HG03103 (cell line): ENCODE data around the gene ACOT8.
A peak's percentile ranks its signal among the peaks of the same experiment; 100 is the strongest.
"Not testable (repeated sequence)": the region's sequence is repeated elsewhere in the genome, so short reads cannot be mapped to it uniquely, and the experiment has no call there.

Source experiments
- ATAC-seq: cut with Tn5 transposase; IDR thresholded peaks from one replicate; pipeline ENCODE4 v1.9.1; 2021; ENCODE audit warnings: low read depth; ENCODE audit not compliant: unreplicated experiment

Gene ACOT8

DNA sequence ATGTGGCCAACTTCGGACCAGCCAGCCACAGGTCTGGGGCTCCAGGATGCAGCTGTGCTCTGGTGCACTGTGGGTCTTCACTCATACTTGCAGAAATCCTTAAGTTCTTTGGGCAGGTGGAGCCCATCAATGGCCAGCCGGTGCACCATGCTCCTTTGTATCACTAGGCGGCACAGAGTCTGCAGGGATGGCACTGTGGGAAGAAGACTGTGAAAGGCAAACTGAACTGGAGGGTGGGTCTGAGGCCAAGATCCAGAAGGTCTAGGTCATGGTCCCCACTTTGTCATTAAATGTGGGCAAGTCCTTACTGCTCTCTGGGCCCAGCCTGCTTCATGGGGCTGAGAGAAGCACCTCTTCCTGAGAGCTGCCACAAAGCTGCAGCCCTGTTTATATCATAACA lies 31.5 kb upstream of the ACOT8 start:
- no peak for ATAC-seq

DNA sequence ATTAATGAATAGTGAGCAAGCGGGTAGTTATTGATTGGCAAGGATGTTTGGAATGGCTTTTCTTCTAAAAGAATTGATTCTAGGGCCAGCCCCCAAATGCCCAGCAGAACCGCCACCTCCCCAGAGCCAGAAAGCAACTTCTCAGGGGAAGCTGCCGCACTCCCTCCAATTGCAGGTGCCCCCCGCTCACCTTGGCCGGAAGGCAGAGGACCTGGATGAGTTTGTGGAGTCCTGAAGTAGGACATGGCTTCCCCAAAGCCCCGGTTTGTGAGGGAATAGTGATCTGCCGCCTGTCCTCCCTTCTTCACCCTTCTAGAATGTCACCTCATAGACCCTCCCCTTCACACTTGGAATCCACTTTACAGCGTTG lies 30.1 kb upstream of the ACOT8 start, which contains the start of gene SPATA25:
TSS of gene SPATA25 (minus strand) at position 277 of the 370 bp plus-strand sequence. CDS start at position 245, 32 bp downstream.
- no peak for ATAC-seq

DNA sequence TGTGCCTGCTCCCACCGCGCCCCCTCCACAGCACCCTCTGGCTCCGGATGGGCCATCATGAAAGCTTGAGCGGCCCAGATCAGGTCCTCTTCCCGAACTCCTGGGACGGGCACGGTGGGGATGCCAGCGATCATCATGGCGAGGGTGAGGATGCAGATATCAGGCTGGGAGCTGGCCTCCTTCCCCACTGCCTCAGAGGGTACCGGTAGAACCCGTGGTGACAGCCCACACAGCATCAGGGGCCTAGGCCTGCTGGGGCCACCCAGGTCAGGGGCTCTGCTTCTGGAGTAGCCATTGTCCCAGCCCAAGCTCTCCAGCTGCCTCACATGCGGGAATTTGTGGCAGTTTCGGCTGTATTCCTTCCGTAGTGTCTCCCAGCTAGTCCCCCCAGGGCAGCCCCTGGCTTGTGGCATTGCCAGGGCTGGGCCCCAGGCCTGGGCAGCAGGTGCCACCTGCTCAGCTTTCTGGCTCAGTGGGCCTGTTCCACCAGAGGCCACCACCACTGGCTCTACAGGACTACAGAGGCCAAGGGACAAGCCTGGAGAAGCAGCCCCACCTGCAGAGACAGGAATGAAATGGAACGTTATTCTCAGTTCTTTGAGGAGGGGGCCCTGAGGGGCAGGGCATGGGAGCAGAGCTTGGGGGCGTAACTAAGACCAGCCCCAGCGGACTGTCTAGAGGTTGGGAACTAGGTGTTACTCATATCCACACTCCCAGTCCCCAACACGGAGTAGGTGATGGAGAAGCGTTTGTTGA lies 29.6 kb upstream of the ACOT8 start:
- ATAC-seq, result no peak

DNA sequence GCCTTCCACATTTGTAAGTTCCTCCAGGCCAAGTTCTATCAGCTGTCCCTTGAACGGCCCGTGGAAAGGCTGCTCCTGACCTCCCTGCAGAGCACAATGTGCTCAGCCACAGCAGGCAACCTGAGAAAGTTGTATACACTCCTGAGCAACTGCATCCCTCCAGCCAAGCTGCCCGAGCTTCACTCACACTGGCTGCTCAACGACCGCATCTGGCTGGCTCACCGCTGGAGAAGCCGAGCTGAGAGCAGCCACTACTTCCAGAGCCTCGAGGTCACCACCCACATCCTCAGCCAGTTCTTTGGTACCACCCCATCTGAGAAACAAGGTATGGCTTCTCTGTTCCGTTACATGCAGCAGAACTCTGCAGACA lies 25.9 kb upstream of the ACOT8 start:
- ATAC-seq, result no peak

DNA sequence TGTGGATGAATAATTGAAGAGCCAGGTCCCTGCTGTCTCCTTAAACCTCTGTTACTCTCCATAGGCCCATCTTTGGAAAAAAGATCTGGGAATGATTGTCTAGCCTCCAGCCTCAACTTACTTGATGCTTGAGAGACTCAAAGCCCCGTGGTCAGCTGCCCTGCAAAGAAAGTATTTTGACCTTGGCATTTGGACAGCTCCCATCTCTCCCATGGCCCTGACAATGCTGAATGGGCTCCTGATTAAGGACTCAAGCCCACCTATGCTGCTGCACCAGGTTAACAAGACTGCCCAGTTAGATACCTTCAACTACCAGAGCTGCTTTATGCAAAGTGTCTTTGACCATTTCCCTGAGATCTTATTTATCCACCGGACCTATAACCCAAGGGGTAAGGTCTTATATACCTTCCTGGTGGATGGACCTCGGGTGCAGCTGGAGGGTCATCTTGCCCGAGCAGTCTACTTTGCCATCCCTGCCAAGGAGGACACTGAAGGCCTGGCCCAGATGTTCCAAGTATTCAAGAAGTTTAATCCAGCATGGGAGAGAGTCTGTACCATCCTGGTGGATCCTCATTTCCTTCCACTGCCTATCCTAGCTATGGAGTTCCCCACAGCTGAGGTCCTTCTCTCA lies 25.4 kb upstream of the ACOT8 start:
- ATAC-seq, result no peak

DNA sequence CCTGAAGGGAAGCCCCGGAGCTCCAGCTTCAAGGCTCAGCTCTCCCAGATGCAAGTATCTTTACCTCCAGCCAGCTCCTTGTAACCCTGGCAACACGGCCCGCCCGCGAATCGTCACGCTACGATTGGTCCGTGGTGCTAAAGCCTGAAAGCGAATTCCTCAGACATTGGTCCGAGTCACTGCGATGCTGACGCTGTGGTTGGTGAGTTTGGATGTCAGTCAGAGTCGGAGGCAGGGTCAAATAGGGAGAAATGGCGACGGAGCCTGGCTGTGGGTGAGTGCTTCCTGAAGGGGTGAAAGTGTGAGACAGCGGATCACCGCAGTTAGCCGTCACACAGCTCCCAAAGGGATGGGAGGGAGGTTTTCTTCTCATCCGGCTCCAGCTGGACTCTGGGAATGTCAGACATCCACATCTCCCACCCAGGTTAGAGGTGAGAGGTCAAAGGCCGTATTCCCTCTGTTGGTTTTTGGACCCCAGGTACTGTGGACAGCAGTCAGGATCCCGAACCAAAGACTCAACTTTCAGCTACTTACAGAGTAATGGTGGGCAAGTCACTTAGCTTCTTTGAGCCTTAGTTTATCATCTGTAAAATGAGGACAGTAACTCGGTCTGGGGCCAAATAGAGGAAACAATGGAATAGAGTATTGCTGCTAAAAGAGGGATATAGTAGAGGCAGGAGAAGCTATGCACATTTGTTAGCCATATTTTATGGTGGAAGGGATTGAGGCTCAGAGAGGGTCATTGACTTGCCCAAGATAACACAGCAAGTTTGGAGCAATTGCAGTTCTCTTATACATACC lies 24.0 kb upstream of the ACOT8 start, which contains the start of gene ZSWIM1:
TSS of gene ZSWIM1 (plus strand) at position 240 of the 801 bp plus-strand sequence. CDS start 1,366 bp downstream, outside the sequence.
- ATAC-seq, result peak; percentile 95

DNA sequence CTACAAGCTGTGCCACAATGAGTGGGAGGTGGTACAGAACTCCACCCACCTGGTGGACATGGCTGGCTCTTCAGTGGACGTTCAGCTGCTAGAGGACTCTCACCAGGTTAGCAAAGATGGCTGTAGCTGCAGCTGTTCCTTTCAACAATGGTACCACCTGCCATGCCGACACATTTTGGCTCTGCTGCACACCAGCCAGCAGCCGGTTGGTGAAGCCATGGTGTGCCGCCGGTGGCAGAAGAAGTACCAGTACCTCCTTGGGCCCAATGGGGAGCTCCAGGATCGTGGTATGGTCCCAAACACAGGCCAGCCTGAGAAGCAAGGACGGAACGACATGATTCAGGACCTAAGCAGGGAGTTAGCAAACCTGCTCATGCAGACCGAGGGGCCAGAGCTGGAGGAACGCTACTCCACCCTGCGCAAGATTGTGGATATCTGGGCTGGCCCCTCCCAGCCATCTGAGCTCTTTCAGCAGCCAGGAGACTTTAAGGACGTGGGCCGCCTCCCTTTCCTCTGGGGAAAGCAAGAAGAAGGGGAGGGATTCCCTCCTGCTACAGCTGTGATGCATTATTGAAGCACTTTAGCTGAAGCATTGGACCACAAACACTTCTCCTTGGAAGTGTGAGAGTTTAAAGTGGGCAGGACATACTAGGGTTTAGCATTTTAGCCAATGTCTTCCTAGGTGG lies 21.0 kb upstream of the ACOT8 start:
- no peak for ATAC-seq

DNA sequence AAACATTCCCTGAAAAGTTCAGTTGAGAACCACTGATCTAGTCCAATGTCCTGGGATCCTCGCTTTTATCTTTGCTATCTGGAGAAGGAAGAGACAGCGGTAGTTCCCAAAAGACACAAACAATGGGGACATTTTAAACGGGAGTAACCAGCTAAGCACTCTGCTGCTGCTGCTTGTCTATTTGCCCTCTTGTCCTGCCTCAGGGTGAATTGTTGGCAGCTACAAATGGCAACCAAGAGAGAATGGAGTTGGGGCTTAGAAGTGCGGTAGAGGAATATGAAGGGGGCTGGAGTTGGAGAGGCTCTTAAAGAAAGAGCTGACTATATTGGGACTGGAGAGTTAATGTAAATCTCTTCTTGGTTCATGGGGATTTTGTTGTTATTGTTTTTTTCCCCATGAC lies 17.4 kb upstream of the ACOT8 start:
- ATAC-seq, result no peak

DNA sequence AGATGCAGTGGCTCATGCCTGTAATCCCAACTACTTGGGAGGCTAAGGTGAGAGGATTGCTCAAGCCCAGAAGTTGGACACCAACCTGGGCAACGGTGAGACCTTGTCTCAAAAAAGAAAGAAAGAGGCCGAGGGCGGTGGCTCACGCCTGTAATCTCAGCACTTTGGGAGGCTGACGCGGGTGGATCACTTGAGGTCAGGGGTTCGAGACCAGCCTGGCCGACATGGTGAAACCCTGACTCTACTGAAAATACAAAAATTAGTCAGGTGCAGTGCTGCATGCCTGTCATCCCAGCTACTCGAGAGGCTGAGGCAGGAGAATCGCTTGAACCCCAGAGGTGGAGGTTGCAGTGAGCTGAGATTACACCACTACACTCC lies 16.9 kb upstream of the ACOT8 start:
- ATAC-seq, result not testable (repeated sequence)

DNA sequence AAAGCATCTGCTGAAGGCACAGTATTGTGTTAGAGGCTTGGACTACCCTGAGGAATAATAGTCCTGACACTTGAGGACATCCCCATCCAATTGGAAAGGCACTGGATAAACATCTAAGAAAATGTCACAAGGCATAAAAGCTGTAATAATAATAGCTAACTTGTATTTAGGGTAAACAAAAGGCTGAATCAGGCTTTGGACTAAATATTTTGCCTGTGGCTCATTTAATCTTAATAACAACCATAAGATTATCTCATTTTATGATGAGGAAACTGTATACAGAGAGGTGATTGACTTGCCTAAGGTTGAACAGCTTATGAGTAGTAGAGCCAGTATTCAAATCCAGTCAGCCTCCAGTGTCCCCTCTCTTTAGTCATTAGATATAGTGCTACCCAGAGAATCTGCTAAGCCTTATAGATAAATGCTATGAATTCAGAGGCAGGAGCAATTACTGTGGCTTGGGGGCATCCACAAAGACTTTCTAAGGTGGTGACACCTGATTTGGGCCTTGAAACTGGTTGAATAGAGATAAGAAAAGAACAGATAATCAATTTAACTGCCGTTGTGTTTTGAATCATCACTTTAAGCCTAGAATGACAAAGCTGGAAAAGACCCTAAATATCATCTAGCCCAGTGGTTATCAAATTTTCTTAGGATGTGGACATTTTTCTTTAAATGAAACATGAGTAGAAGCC lies 16.4 kb upstream of the ACOT8 start:
- ATAC-seq, result no peak

DNA sequence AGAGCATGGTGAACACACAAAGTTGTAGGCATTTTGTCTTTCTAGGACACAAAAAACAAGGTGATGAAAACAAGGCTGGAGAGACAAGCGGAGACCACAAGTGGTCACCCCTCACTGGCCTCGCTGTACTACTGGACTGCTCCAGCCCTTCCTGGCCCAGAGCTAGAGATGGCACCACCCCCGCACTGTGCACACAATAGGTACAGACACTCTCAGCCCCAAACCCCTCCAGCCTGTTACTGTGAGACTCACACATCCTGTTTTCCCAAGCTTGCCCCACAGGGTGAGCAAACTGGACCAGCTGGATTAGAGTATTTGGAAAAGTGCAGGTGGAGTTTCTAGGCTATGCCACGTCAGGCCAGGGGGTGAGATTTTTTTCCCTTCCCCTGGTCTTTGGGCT lies 15.4 kb upstream of the ACOT8 start:
- no peak for ATAC-seq

DNA sequence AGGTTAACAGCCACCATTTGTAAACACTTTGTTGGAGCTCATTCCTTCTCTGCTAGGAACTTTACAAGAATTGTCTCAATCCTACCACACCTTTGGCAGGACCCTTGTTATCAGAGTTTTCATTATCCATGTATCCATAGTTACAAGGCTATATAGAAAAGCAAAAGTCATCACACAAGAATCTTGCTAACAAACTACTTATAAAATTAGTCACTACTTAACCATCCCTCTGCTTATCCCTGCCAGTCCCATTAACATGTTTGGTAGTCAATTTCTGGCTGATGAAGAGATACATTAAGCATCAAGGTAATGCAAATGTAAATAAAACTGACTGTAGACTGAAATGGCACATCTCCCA lies 10.6 kb upstream of the ACOT8 start:
- no peak for ATAC-seq

DNA sequence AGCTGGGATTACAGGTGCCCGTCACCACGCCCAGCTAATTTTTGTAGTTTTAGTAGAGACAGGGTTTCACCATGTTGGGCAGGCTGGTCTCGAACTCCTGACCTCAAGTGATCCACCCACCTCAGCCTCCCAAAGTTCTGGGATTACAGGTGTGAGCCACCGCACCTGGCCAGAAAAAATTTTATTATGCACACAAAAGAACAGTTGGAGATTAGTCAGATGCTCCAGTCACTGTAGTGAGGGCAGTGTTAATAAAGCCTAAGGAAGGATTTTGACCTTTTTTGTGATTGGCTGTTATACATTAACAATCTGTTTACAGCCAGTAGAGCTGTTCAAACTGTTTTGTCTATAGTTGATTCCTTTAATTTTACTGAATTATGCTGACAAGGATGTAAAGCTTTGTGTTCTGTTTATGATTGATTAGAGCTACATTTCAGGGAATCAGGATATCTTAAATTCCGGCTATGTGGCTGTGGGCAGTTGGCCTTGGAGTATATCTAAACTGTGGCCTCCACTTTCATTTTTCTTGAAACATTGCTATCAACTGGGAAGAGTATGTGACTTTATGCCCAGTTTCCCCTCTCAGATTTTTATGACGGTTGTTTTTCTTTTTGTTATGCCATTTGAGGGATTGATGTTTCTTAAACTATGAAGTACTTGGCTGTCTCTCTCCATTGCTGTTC lies 10.1 kb upstream of the ACOT8 start:
- ATAC-seq, result no peak

DNA sequence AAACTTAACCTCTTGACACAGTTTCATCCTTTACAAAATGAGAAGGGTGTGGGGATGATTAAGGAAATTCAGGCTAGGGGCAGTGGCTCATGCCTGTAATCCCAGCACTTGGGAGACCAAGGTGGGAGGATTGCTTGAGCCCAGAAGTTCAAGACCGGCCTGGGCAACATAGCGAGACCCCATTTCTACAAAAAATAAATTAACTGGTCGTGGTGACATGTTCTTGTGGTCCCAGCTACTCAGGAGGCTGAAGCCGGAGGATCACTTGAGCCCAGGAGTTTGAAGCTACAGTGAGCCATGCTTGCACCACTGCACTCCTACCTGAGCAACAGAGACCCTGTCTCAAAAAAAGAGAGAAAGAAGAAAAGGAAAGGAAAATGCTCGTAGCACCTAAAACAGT lies 9.3 kb upstream of the ACOT8 start:
- no peak for ATAC-seq

DNA sequence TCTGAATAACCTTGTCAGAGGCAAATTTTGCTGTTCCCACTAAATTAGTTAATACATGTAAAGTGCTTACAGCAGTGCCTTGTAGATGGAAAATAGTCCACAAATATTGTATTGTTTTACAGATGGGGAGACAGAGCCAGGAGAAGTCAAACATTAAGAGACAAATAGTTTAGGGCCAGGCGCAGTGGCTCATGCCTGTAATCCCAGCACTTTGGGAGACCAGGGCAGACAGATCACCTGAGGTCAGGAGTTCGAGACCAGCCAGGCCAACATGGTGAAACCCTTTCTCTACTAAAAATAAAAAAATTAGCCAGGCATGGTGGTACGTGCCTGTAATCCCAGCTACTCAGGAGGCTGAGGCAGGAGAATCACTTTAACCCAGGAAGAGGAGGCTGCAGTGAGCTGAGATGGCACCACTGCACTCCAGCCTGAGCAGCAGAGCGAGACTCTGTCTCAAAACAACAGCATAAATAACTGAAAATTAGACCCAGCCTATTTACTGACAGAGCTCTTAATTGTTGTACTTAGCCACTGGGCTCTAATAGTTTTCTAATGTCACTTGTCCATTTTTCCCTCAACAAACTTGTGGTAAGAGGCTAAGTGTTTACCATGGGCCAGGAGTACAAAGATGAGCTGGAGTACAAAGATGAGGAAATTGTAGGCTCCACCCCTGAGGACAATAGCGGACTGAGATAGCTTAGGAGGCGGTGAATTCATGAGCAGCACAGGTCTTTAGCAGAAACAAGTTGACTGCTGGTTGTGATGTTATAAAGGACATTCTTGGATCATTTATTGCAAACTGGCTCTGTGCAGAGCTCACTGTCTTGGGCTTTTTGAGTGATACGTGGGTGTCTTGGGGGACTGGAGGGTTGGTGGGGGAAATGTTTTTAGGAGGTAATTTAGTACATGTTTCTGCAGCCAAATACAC lies 6.6 kb upstream of the ACOT8 start:
- no peak for ATAC-seq

DNA sequence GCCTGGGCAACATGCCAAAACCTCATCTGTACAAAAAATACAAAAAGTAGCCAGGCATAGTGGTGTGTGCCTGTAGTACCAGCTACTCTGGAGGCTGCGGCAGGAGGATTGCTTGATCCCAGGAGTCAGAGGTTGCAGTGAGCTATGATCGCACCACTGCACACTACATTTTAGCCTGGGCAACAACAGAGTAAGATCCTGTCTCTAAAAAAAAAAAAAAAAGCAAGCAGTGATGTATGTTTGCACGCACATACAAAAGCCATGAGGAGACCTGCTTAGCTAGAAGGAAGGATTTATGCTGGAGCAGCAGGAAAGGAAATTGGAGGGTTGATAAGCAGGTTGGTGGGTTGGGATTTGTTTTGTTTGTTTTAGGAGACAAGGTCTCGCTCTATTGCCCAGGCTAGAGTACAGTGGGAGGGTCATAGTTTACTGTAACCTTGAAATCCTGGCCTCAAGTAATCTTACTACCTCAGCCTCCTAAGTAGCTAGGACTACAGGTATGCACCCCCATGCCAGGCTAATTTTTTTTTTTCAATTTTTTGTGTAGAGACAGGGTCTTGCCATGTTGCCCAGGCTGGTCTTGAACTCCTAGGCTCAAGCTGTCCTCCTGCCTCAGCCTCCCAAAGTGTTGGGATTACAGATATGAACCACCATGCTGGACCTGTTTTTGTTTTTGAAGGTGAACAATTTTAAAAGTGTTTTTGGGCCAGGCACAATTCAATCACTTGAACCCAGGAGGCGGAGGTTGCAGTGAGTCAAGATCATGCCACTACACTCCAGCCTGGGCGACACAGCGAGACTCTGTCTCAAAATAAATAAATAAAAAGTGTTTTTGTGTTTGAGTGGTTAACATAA lies 4.3 kb upstream of the ACOT8 start:
- no peak for ATAC-seq

DNA sequence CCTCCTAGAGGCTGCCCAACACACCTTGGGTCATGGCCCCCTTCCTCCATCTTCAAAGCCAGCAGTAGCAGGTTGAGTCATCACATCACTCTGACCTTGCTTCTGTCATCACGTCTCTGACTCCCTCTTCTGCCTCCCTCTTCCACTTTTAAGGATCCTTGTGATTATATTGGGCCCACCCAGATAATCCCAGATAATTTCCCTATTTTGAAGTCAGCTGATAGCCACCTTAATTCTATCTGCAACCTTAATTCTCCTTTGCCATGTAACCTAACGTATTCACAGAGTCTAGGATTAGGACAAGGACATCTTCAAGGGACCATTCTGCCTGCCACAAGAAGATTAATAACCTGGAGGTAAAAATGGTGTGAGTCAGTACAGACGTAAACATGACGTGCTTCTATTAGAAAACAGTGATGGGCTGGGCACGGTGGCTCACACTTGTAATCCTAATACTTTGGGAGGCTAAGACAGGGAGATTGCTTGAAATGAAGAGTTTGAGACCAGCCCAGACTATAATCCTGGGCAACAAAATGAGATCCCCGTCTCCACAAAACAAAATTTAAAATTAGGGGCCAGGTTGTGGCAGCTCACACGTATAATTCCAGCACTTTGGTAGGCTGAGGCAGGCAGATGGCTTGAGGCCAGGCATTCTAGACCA lies 3.5 kb upstream of the ACOT8 start:
- ATAC-seq, result no peak
